Endometrium (tissue), 2 donors: ENCODE measurements around the gene PAPPA2.

Experiments used
- FAIRE-seq: peaks from 2 replicates; lab custom pipeline; 2012; peaks lifted over from hg19 to GRCh38; lab: Jason Lieb, UNC
- donor health status: control.
- donor health status: control.

PAPPA2 gene

DNA sequence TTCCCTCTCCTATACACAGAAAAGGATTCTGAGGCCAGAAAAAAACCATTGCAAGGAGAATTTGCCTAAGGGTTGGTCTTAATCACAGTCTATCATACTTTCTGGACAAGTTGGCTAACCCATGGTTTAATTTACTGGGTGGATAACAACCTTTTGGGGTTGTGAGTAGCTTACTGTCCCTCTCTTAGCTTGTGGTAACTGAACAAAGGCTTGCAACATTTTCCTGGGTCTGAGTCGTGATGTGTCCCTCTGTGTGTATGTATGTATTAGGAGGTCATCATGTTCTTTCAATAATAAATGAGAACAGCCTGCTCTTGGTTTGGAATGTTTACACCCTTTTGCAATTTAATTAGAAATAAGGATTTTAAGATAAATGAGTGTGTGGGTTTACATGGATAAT is 36.7 kb downstream of the PAPPA2 start:
- FAIRE-seq = no peak

DNA sequence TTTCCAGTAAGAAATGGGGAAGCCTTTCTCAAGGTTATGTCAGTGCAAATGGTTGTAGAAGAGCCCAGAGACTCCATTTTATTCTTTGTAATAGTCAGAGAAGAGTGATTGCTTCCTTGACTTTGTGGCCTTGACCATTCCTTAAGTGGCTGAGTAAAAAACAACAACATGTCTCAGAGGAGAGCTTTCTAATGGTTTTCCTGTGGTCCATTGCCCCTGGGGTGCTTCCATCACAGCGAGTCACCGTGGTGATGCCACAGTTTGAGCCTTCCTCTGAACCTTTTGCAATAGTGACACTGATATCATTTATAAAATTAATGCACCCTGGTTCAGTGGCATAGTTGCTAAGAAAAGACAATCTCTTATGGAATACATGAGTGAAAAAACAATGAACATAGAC is 38.6 kb downstream of the PAPPA2 start:
- no peak for FAIRE-seq

DNA sequence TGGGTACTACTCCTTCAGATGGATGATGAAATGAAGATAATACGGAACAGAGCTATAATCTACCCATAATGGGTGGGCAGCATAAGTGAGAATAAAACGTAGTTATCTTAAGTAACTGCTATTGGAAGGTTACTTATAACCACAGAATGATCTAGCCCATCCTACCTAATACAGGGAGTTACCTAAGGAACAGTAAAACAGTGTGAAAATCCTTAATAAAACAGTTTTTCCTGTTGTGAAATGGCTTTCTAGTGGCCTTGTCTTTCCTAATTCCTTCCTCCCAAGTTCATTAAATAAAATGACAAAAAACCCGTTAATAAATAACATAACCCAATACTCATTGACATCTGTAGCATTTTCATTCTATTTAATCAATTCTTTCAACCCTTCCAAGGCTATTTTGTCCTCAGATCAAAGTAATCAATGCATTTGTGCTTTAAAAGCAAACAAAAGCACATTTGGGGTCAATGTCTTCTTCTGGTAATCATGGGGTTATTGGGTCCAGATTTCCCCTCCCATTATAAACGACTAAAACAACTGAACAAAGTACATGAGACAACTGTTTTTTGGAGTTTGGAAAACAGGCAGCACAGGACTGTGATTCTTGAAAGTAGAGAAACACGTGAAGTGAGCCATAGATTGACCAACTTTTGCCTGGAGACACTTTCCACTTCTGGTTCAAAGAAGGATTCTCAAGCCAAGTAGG is 42.0 kb downstream of the PAPPA2 start:
- no peak for FAIRE-seq

DNA sequence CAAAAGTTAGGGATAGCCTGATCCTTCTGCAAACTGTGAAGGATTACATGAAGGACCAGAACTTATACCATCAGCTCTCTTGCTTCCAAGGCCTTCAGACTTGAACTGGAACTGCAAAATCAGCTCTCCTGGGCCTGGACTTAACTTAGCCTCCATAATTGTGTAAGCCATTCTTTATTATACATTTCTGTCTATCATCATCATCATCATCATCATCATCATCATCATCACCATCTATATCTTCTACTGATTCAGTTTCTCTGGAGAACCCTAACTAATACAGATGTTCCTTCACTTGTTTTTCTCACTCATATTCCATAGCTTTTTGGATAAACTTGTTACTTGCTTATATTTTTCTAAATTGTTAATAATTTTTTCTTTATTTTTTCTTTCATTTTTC is 50.0 kb downstream of the PAPPA2 start:
- no peak for FAIRE-seq

DNA sequence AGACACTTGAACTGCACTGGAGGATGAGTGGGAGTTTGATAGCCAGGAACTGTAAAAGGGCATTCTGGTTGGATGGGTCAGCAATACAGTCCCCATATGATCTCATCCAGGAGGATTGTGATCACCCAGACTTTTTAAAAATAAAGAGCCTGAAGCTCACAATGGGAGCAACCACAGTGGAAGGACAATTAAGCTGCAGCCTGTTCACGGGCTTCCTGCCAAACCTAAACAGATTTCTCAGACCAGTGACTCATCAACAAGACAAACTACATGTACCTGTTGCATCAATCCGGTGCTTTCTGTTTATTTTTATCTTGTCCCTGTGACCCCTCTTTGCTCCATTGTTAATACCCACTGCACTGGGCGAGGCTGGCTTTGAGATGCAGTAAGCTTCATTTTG is 52.3 kb downstream of the PAPPA2 start:
- no peak for FAIRE-seq

DNA sequence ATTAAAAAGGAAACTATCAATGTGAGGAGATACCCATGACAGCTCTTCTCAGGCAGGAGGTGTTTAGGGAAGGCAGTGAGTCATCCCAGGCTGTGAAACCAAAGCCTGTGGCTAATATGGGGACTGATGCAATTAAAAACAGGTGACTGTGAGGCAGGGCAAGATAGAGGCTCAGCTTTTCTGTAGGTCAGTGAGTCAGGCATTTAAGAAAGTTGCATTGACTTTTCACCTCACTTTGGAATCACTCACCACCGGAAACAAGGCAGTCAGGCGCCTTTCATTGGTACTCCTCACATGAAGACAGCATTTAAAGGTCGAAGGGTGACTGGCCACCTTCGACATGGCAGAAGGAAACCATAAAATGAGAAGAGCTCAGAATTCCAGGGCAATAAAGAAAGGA is 54.5 kb downstream of the PAPPA2 start:
- FAIRE-seq = no peak

DNA sequence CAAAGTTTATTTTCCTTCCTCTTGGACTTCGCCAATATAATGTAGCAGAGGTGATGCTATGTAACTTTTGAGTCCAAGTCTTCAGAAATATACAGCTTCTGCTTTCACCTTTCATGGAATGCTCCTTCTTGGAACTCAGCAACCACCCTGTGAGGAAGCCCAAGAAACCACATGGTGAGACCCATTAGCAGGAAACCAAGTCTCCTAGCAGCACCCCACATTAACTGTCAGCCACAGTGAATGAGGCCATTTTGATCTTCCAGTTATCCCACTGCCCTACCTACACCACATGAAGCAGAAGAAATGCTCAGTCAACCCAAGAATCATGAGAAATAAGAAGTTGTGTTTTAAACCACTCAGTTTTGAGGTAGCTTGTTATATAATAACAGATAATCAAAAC is 58.2 kb downstream of the PAPPA2 start:
- no peak for FAIRE-seq

DNA sequence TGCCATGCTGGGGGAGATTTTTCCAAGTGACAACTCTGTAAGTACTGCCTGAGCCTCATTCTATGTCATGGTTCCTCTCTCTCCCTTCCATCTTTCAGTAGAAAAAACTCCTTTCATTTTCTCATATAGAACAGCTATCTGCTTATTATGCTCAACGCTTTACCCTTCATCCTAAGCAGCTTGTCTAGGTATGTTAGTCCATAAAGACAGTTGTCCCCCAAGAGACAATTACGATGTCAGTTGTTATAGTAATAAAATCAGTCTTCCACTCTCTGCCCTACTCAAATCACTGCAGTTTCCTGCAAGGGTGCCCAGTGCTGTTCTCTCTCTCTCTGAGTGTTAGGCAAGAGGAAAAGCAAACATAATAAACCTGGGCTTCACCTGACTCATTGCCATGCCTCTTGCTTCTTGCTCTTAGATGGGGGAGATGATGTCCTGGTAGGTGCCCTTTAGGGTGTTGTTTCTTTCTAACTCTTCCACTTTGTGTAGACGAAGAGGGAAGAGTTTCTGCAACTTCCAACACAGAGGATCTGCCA is 59.4 kb downstream of the PAPPA2 start:
- FAIRE-seq = no peak

DNA sequence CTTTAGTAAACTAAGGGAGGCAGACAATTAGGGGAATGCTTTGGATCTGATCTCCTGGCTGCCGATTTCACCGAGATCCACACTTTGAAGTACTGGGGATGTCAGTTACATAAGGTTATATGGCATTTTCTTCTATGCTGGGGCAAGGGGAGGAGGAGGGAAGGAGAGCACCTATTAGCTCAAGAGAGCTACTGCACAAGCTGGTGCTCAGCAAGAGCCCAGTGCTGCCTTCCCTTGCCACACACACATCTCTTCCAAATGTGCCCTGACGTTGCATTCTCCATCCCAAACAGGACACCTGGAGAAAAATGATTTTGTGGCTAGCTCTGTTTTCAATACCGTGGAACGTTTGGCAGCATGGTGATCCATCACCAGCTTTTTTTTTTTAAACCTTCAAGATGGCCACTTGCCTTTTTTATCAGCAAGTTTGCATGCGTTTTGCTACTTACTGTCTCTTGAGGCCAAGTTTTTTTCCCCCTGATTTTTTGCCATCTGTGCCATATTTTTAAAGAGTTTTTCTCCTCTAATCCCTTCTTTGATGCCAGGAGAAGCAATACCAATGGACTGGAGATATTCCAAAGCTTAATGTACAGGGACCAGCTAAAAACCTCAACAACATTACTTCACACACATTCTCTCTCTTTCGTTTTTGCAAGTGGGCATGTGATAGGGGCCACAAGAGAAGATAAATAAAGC is 66.6 kb downstream of the PAPPA2 start:
- no peak for FAIRE-seq

DNA sequence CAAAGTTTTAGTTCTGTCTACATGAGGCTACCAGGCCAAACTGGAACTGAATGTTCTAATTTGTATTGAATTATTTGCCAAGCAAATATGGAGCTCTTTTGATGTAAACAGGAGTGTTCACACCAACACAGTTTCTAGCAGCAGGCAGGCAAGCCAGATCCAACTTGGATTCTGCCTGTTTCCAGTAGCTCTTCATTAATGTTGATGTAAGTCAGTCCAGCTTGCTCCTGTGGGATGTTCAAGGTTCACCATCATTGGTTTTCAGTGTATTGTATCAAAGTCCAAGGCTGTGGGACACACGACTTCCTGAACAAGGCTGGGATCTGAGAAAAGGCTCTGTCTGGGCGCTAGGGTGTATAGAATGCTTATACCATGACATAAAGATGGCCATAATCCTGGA is 68.1 kb downstream of the PAPPA2 start:
- FAIRE-seq = no peak

DNA sequence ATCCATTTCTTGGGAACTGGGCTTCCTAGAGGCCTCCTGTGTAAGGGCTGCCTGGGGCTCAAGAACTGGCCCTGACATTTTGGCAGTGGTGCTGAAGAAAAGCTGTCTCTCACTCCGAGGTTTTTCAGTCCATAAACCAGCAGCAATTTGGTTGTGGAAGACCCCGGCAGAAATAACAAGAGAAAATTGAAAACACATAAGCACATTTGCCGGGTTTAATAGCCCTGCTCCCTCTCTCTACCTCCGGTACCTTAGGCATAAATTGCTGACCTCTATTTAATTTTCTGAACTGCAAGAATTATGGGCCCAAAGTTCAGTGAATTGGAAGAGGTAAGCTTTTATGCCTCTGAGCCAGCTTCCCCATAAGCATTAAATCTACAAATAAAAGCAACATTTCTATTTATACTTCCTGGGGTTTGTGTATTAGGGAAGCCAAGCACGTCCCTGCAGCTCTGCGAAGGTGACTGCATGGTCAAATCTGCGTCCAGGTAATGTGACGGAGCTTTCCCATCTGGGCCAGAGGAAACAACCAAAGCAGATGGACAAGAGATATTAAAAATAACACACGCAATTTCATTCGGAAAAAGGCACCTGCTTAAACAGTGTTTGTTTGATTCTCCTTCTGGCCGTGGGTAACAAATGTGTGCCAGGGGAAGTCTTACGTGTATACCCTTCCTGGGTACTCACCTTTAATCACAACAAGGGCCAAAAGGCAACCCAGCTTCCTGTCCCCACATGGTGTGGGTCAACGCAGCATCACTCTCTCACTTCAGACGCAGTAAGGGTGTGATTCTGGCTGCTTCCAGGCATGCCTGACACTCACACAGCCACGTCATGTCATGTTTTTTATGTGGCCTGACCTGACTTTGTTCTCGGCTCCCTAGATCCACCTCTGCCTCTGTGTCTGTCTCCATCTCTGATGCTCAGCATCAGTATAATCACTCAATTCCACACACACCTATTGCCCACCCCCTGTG is 69.2 kb downstream of the PAPPA2 start:
- no peak for FAIRE-seq

DNA sequence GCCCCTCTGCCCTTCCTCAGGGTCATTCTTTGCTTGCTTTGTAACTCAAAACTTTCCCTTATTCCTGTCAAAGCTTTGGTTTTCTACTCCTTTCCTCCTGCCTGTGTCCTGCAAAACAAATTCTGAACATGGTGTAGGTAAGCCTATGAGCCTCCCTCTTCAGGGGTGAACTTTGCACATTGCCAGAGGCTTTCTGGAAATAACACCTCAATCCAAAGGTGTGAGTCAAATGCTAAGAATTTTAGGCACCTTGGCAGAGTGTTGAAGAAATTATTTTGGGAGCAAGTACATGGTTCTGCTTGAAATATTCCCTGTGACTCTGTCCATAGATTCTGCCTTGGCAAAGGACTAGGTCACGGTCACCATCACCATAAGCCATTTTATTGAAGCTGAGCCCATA is 70.0 kb downstream of the PAPPA2 start:
- FAIRE-seq = no peak

DNA sequence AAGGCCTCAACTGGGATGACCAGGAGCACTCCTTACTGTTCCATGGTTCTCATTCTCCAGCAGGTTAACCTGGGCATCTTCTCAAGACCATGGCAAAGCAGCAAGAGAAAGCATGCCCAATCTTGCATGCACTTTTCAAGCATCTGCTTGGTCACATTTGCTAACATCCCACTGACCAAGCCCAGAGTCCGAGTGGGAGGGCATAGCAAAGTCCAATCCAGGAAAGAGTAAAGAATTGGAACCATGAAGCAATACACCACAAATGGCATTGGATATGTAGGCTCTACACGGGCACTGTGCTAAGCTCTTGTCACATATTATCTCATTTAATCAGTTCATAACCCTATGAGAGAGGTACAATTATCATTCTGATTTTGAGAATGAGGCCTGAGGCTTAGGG is 73.6 kb downstream of the PAPPA2 start:
- FAIRE-seq = no peak

DNA sequence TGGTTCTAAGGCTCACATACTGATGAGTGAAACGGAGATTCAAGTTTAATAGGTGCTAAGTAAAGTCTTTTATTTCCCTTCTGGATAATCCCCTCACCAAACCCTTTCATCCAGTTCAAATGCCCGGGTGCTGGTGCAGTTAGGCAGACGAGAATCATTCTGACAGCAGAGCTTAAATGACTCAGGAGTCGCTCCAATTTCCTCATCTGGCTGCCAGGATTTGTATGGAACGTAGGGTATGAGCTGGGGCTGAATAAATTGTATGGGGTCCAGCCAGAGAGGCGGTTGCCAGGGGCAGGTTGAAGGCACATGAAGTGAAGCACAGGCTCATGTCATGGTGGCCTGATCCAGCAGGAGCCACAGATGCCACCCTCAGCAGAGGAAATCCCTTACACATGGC is 76.0 kb downstream of the PAPPA2 start:
- FAIRE-seq = no peak

DNA sequence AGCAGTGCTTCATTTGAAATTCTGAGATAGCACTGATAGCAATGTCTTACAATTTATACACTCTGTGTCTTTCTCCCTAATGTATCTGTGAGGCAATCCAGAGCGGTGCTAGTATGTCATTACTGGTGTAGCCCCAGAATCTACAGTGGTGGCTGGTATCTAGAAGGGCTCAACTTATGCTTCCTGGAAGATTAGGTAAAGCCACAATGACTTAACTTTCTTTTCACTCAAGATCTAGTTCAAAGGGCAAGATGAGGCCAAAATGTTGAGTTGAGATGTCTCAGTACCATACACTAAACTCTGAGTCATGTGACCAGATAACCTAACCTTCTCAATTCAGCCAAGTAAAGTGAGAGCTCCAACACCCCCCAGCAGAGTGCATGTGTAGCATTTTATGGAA is 77.5 kb downstream of the PAPPA2 start:
- FAIRE-seq = no peak

DNA sequence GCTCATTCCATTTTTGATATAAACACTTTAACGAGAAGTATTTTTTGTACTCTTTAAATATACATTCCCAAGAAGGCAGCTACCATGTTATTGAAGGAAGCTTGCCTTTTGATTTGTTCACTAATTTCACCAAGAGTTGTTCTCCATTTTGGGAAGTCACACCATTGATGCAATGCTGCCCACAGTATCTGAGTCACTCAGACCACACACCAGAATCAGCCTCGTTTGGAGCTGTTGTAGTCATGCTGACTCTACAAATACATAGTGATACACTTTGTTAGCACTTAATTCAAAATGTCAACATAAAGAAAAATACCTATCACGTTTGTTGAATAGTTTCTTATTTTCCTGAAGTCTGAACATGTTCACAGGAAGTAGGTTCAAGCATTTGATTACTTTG is 78.7 kb downstream of the PAPPA2 start:
- no peak for FAIRE-seq

DNA sequence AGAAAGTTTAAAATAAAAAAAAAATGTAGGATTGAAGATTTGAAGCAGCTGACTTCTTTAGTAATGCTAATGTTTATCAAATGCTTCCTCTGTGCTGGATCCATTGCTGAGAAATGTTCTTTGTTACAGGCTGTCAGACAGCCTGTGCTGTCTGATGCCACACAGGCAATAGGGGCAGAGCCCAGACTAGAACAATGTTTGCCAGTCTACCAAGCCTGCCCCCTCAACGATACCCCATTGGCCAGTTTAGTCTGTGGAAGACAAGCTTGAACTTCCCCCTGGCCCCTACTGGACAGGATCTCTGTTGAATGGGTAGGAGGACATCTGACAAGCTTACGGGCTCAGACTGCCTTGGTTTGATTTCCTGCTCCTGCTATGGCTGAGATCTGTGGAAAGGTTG is 79.4 kb downstream of the PAPPA2 start:
- FAIRE-seq = no peak

DNA sequence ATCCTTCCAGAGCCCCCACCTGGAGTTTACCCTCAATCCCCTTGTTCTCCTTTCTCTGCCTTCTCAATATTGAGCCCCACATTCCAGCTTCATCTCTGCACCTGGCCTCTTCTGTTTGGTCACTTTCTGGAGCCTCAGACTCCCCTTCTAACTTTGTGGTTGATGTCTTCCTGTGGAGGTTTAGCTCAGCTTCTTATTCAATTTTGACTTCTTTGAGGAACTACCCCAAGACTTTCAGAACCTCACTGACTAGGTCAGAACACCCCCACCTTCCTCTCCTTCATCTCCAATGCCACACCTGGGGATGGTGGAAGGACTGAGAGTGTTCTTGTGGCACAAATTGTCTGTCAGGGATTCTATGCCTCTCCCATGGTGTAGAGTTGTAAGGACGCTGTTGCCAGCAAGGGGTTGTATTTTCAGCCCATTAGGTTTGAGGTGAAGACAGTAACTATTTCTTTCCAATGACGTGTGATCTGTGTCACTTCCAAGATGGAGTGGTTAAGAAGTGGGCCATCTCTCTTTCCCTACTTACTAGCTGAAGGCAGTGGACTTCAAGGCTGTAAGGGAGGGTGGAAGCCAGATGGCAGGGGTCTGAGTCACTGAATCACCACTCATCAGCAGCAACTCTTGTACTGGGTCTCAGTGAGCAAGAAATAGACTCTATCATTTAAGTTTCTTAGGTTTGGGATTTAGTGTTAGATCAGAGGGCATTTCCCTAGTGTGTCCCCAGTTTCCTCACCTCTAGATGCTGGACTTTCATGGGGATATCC is 80.6 kb downstream of the PAPPA2 start:
- no peak for FAIRE-seq

DNA sequence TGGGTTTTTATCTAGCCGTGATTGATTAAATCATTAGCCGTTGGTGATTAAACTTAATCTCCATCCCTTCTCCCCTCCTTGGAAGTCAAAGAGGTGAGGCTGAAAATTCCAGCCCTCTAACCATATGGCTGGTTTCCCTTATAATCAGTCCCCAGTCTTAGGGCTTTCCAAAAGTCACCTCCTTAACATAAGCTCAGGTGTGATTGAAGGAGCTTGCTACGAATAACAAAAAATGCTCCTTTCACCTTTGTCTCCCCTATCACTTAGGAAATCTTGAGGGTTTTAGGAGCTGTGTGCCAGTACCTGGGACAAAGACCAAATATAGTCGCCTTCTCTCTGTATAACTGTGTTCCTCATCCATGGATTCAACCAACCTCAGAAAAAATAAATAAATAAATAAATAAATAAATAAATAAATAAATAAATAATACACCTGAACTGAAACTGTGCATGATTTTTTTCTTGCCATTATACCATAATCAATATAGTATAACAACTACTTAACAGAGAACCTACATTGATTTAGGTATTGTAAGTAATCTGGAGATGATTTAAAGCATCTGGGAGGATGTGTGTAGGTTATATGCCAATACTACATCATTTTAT is 82.2 kb downstream of the PAPPA2 start:
- FAIRE-seq = no peak

DNA sequence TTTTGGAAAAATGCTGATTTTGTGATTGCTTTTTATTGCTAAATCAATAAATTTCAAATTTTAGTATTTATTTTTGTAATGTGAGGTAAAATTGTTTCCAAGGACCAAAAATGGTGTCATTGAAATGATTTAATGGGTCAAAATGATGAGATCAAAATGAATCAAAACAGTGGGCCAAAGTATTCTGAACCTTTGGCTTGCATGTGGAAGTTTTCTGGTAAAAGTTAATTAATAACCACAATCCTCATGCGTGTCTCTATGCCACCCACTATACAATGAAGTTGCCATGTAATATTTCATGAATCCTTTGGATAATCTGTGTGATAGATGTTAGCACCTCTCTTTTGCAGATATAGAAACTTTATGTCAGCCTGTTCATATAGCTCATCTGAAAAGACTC is 83.8 kb downstream of the PAPPA2 start:
- no peak for FAIRE-seq

DNA sequence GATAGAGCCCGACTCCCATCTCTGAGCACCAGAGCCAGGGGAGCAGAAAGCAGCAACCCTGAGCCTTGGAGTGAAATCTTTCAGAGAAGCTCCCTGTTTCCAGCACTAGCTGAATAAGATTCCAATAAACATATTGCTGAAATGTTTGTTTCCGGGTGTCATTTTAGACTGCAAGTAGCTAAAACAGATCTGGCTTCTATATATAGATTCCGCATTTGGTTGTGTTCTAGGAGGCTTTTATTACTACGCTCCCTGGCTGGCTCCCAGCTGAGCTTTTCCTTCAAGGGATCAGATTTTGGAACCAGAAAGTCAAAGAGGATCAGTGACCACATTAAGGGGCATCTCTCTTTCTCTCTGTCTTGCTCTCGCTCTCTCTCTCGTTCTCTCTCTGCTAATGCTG is 88.2 kb downstream of the PAPPA2 start:
- no peak for FAIRE-seq
